ENCODE measurements around the gene CYTIP.
"Not testable (repeated sequence)": the region's sequence is repeated elsewhere in the genome, so short reads cannot be mapped to it uniquely, and the experiment has no call there.

Gene CYTIP

DNA sequence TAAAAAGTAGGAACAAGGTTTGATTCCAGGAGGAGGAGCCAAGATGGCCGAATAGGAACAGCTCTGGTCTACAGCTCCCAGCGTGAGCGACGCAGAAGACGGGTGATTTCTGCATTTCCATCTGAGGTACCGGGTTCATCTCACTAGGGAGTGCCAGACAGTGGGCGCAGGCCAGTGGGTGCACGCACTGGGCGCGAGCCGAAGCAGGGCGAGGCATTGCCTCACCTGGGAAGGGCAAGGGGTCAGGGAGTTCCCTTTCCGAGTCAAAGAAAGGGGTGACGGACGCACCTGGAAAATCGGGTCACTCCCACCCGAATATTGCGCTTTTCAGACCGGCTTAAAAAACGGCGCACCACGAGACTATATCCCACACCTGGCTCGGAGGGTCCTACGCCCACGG lies 75.4 kb downstream of the CYTIP start:
- DNase-seq, result not testable (repeated sequence)

DNA sequence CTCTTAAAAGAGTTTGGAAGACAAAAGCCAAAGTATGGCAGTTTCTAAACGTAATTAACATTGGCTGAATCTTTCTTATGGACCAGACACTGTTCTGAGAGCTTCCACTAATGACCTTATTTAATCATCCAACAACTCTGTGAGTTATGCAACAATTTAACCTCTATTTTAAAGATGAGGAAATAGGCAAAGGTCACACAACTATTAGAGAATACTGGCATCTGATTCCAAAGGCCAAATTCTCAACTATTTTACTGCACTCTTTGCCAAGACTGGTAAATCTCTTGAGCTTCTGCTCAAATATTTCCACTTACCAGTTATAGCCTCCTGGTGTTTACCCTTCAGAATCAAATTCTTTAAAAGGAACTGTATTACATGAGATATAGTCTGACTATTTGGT lies 76.2 kb downstream of the CYTIP start:
- peak in 3 of 4 experiments; percentile 1 to 38 (median 28) for DNase-seq
